CD1c-positive myeloid dendritic cell (primary cell): ENCODE data around the gene CIB4.

Source experiments
- DNase-seq: peaks from one replicate; pipeline ENCODE4 v3.0.0-alpha.2; 2016; ENCODE audit errors: extremely low spot score

CIB4 gene

GRCh38 chr2:26550276-26551015 lies 90.7 kb downstream of the CIB4 start:
- no peak for DNase-seq

- no peak for DNase-seq
These were observed 98.3 kb downstream of the CIB4 start for GRCh38 chr2:26542676-26543505.

- no peak for DNase-seq
These were observed 99.0 kb downstream of the CIB4 start for GRCh38 chr2:26542194-26542455.

- DNase-seq: no peak
These were observed 99.6 kb downstream of the CIB4 start for GRCh38 chr2:26541401-26542193.

- DNase-seq: no peak
These were observed 100.2 kb downstream of the CIB4 start for GRCh38 chr2:26540961-26541360.

GRCh38 chr2:26540306-26540705 lies 100.9 kb downstream of the CIB4 start:
- DNase-seq: no peak

GRCh38 chr2:26537826-26538475 lies 103.2 kb downstream of the CIB4 start:
- DNase-seq: no peak

GRCh38 chr2:26537069-26537825 lies 103.9 kb downstream of the CIB4 start:
- DNase-seq: no peak

GRCh38 chr2:26536371-26537068 lies 104.6 kb downstream of the CIB4 start:
- no peak for DNase-seq

- DNase-seq: no peak
These were observed 105.4 kb downstream of the CIB4 start for GRCh38 chr2:26535663-26536275.

- no peak for DNase-seq
These were observed 106.1 kb downstream of the CIB4 start for GRCh38 chr2:26534865-26535662.

GRCh38 chr2:26534098-26534864 lies 106.9 kb downstream of the CIB4 start:
- no peak for DNase-seq

GRCh38 chr2:26533661-26534060 lies 107.5 kb downstream of the CIB4 start:
- DNase-seq: no peak

GRCh38 chr2:26532301-26533250 lies 108.6 kb downstream of the CIB4 start:
- no peak for DNase-seq
